Liver (tissue), 9 donors: ENCODE results near the gene BPIFA2. TPM values are rescaled to one million over a fixed set of nuclear protein-coding genes. Genes with fewer than 3 reads are reported as not detected.

Experiments
- DNase-seq: peaks from one replicate; pipeline ENCODE4 v3.0.0-alpha.2; 2017; ENCODE audit warnings: low spot score
- H3K27ac ChIP-seq, 2 donors: one replicate each; pipeline ENCODE4 v1.7.0; 2013; ENCODE audit warnings: inconsistent platforms in 2 of 2, low read length in 2 of 2, control low read depth in 1 of 2, low read depth in 1 of 2, mild to moderate bottlenecking in 1 of 2
- H3K27me3 ChIP-seq, 4 donors: one replicate each; pipeline versions ENCODE4 v1.6.1 to v1.7.0; 2013; ENCODE audit warnings: low read length in 3 of 4, inconsistent platforms in 1 of 4, mild to moderate bottlenecking in 1 of 4, moderate library complexity in 1 of 4; ENCODE audit not compliant: control insufficient read depth in 4 of 4, insufficient read depth in 4 of 4
- H3K36me3 ChIP-seq, 4 donors: one replicate each; pipeline versions ENCODE4 v1.6.1 to v1.7.0; 2013; ENCODE audit warnings: low read length in 3 of 4, mild to moderate bottlenecking in 3 of 4, low read depth in 1 of 4, moderate library complexity in 1 of 4; ENCODE audit not compliant: control insufficient read depth in 4 of 4, insufficient read depth in 3 of 4
- H3K4me1 ChIP-seq, 4 donors: one replicate each; pipeline versions ENCODE4 v1.6.1 to v1.7.0; 2013; ENCODE audit warnings: low read length in 3 of 4, mild to moderate bottlenecking in 3 of 4, moderate library complexity in 1 of 4; ENCODE audit not compliant: control insufficient read depth in 4 of 4, insufficient read depth in 4 of 4
- H3K4me3 ChIP-seq, 3 donors: one replicate each; pipeline versions ENCODE4 v1.6.1 to v1.7.0; 2013; ENCODE audit warnings: low read length in 3 of 3, control low read depth in 1 of 3, low read depth in 1 of 3, mild to moderate bottlenecking in 1 of 3
- H3K9ac ChIP-seq, 2 donors: one replicate each; pipeline ENCODE4 v1.7.0; 2013; ENCODE audit warnings: low read length in 2 of 2, mild to moderate bottlenecking in 2 of 2, moderate library complexity in 2 of 2, control low read depth in 1 of 2, low read depth in 1 of 2
- H3K9me3 ChIP-seq, 4 donors: one replicate each; pipeline versions ENCODE4 v1.6.1 to v1.7.0; 2013; ENCODE audit warnings: low read length in 3 of 4; ENCODE audit not compliant: control insufficient read depth in 4 of 4
- EGR1 ChIP-seq, 2 donors: IDR thresholded peaks; 2 replicates each; pipeline ENCODE4 v1.6.1; 2016 to 2018; ENCODE audit warnings: antibody characterized with exemption in 2 of 2, low read depth in 2 of 2
- FOXA1 ChIP-seq: IDR thresholded peaks from 2 replicates; pipeline ENCODE4 v1.6.1; 2016; ENCODE audit warnings: antibody characterized with exemption
- FOXA2 ChIP-seq: IDR thresholded peaks from 2 replicates; pipeline ENCODE4 v1.6.1; 2016; ENCODE audit warnings: antibody characterized with exemption
- GABPA ChIP-seq, 2 donors: IDR thresholded peaks in 1 of 2; conservative IDR thresholded peaks in 1 of 2; 2 replicates each; pipeline ENCODE4 v1.6.1; 2016; ENCODE audit warnings: antibody characterized with exemption in 2 of 2, mild to moderate bottlenecking in 1 of 2, moderate library complexity in 1 of 2
- HNF4A ChIP-seq, 2 donors: conservative IDR thresholded peaks; 2 replicates each; pipeline ENCODE4 v1.6.1; 2016; ENCODE audit warnings: antibody characterized with exemption in 2 of 2, mild to moderate bottlenecking in 2 of 2
- HNF4G ChIP-seq: IDR thresholded peaks from 2 replicates; pipeline ENCODE4 v1.6.1; 2016; ENCODE audit warnings: antibody characterized with exemption
- JUND ChIP-seq, 2 donors: IDR thresholded peaks; 2 replicates each; pipeline ENCODE4 v1.6.1; 2016; ENCODE audit warnings: antibody characterized with exemption in 2 of 2
- NR2F2 ChIP-seq: IDR thresholded peaks from 2 replicates; pipeline ENCODE4 v1.6.1; 2016; ENCODE audit warnings: antibody characterized with exemption
- RAD21 ChIP-seq, 2 donors: IDR thresholded peaks; 2 replicates each; pipeline ENCODE4 v1.6.1; 2016; ENCODE audit warnings: antibody characterized with exemption in 2 of 2, mild to moderate bottlenecking in 2 of 2
- RXRA ChIP-seq, 2 donors: IDR thresholded peaks; 2 replicates each; pipeline ENCODE4 v1.6.1; 2017 to 2018; ENCODE audit warnings: antibody characterized with exemption in 2 of 2, mild to moderate bottlenecking in 1 of 2
- SP1 ChIP-seq: IDR thresholded peaks from 2 replicates; pipeline ENCODE4 v1.6.1; 2018; ENCODE audit warnings: antibody characterized with exemption, mild to moderate bottlenecking
- TAF1 ChIP-seq: conservative IDR thresholded peaks from 2 replicates; pipeline ENCODE4 v1.6.1; 2016; ENCODE audit warnings: antibody characterized with exemption, mild to moderate bottlenecking
- YY1 ChIP-seq: IDR thresholded peaks from 2 replicates; pipeline ENCODE4 v1.6.1; 2016; ENCODE audit warnings: antibody characterized with exemption, mild to moderate bottlenecking
- WGBS: extraction: QIAGEN DNeasy Blood & Tissue Kit; methylation state at CpG from one replicate; pipeline ENCODE4 v1.1.7; 2013; 5-methylcytosine and 5-hydroxymethylcytosine counted together
- polyA plus RNA-seq, 2 donors: library from polyadenylated mRNA; stranded (reverse) in 1 of 2; unstranded in 1 of 2; fragments of 200-250 nt in 1 of 2; fragments of >200 nt in 1 of 2; fragmentation: Nextera tagmentation in 1 of 2; extraction: Ambion mirVana in 1 of 2; gene quantifications; one replicate each; pipeline versions ENCODE4 v1.2.1 to v1.2.3, GENCODE V29; 2013 to 2015
- total RNA-seq, 2 donors: library from RNA; depleted of rRNA; stranded (reverse); fragments of >200 nt; gene quantifications; one replicate each; pipeline ENCODE4 v1.2.3, GENCODE V29; 2014
- TF ChIP-seq, protein P1 (sequence below): IDR thresholded peaks from 2 replicates; pipeline ENCODE4 v1.6.1; 2016; ENCODE audit warnings: antibody characterized with exemption
- TF ChIP-seq, protein P2 (sequence below): fragments of 150-350 bp; IDR thresholded peaks from 2 replicates; pipeline ENCODE4 v1.5.1; 2017; ENCODE audit warnings: improper control_type of control experiment, low read depth, low read length; ENCODE audit not compliant: missing input control
- TF ChIP-seq, protein P3 (sequence below): IDR thresholded peaks from 2 replicates; pipeline ENCODE4 v1.6.1; 2016; ENCODE audit warnings: antibody characterized with exemption
- TF ChIP-seq, protein P4 (sequence below): IDR thresholded peaks from 2 replicates; pipeline ENCODE4 v1.6.1; 2016; ENCODE audit warnings: antibody characterized with exemption, mild to moderate bottlenecking
- TF ChIP-seq, protein P5 (sequence below): IDR thresholded peaks from 2 replicates; pipeline ENCODE4 v1.6.1; 2016; ENCODE audit warnings: antibody characterized with exemption
- donor health status: healthy.
- donor health status: healthy.
- donor health status: healthy.
- donor health status: healthy.
- donor health status: healthy.

The BPIFA2 gene
- total and polyA plus RNA-seq, 4 donors, result not detected

DNA sequence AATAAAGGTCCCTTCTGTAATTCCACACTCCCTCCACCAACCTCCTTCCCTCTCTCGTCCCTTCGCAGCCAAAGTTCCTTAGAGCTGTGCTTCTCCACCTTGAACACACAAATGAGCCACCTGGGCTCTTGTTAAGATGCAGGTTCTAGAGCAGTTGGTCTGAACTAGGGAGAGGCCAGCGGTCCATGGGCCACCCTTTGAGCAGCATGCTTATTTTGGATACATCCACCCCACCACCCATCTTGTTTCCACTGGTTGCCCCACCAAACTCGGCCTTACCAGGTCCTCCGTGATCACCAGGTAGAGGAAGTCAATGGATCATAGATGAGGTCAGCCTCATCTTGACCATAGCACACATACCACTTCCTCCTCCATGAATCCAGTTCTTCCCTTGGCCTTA lies 7.3 kb upstream of the BPIFA2 start:
- no peak overlapping the region for H3K9ac ChIP-seq
- H3K9me3 ChIP-seq, result no peaks in the 10 kb centered on the region
- 88% methylated on average over 5 of the region's 5 CpGs for WGBS
- H3K4me3 ChIP-seq, result no peak overlapping the region
- no peaks in the 10 kb centered on the region for H3K36me3 ChIP-seq
- H3K4me1 ChIP-seq, result no peaks in the 10 kb centered on the region
- H3K27me3 ChIP-seq, result peaks cover 0 to 2% (median 0%) of the 10 kb centered on the region in 4 donors
- no peak overlapping the region for H3K27ac ChIP-seq
- no peak for TF ChIP-seq YY1
- TF ChIP-seq FOXA2, result no peak
- TF ChIP-seq, protein P1, sequence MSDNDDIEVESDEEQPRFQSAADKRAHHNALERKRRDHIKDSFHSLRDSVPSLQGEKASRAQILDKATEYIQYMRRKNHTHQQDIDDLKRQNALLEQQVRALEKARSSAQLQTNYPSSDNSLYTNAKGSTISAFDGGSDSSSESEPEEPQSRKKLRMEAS, result no peak
- TF ChIP-seq, protein P2, sequence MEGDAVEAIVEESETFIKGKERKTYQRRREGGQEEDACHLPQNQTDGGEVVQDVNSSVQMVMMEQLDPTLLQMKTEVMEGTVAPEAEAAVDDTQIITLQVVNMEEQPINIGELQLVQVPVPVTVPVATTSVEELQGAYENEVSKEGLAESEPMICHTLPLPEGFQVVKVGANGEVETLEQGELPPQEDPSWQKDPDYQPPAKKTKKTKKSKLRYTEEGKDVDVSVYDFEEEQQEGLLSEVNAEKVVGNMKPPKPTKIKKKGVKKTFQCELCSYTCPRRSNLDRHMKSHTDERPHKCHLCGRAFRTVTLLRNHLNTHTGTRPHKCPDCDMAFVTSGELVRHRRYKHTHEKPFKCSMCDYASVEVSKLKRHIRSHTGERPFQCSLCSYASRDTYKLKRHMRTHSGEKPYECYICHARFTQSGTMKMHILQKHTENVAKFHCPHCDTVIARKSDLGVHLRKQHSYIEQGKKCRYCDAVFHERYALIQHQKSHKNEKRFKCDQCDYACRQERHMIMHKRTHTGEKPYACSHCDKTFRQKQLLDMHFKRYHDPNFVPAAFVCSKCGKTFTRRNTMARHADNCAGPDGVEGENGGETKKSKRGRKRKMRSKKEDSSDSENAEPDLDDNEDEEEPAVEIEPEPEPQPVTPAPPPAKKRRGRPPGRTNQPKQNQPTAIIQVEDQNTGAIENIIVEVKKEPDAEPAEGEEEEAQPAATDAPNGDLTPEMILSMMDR, result no peak
- no peak for TF ChIP-seq FOXA1
- TF ChIP-seq, protein P3, sequence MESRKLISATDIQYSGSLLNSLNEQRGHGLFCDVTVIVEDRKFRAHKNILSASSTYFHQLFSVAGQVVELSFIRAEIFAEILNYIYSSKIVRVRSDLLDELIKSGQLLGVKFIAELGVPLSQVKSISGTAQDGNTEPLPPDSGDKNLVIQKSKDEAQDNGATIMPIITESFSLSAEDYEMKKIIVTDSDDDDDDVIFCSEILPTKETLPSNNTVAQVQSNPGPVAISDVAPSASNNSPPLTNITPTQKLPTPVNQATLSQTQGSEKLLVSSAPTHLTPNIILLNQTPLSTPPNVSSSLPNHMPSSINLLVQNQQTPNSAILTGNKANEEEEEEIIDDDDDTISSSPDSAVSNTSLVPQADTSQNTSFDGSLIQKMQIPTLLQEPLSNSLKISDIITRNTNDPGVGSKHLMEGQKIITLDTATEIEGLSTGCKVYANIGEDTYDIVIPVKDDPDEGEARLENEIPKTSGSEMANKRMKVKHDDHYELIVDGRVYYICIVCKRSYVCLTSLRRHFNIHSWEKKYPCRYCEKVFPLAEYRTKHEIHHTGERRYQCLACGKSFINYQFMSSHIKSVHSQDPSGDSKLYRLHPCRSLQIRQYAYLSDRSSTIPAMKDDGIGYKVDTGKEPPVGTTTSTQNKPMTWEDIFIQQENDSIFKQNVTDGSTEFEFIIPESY, result no peak
- TF ChIP-seq NR2F2, result no peak
- TF ChIP-seq HNF4A (conservative IDR thresholded peaks at IDR 0.05), result no peak
- TF ChIP-seq, protein P4, sequence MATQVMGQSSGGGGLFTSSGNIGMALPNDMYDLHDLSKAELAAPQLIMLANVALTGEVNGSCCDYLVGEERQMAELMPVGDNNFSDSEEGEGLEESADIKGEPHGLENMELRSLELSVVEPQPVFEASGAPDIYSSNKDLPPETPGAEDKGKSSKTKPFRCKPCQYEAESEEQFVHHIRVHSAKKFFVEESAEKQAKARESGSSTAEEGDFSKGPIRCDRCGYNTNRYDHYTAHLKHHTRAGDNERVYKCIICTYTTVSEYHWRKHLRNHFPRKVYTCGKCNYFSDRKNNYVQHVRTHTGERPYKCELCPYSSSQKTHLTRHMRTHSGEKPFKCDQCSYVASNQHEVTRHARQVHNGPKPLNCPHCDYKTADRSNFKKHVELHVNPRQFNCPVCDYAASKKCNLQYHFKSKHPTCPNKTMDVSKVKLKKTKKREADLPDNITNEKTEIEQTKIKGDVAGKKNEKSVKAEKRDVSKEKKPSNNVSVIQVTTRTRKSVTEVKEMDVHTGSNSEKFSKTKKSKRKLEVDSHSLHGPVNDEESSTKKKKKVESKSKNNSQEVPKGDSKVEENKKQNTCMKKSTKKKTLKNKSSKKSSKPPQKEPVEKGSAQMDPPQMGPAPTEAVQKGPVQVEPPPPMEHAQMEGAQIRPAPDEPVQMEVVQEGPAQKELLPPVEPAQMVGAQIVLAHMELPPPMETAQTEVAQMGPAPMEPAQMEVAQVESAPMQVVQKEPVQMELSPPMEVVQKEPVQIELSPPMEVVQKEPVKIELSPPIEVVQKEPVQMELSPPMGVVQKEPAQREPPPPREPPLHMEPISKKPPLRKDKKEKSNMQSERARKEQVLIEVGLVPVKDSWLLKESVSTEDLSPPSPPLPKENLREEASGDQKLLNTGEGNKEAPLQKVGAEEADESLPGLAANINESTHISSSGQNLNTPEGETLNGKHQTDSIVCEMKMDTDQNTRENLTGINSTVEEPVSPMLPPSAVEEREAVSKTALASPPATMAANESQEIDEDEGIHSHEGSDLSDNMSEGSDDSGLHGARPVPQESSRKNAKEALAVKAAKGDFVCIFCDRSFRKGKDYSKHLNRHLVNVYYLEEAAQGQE, result no peak
- TF ChIP-seq HNF4G, result no peak
- no peak for TF ChIP-seq RAD21 (IDR thresholded peaks at IDR 0.05)
- no peak for TF ChIP-seq RXRA (IDR thresholded peaks at IDR 0.05)
- no peak for TF ChIP-seq EGR1 (IDR thresholded peaks at IDR 0.05; ENCODE audit: low read depth in 2 of 2)
- TF ChIP-seq SP1, result no peak
- TF ChIP-seq GABPA (IDR thresholded peaks at IDR 0.05 in 1 of 2, conservative IDR thresholded peaks at IDR 0.05 in 1 of 2), result no peak
- no peak for TF ChIP-seq JUND (IDR thresholded peaks at IDR 0.05)
- TF ChIP-seq, protein P5, sequence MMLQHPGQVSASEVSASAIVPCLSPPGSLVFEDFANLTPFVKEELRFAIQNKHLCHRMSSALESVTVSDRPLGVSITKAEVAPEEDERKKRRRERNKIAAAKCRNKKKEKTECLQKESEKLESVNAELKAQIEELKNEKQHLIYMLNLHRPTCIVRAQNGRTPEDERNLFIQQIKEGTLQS, result no peak
- no peak for TF ChIP-seq TAF1
- no peak for DNase-seq
